Colonic mucosa (tissue), 4 donors: ENCODE results near the gene AGFG2. TPM values are rescaled to one million over a fixed set of nuclear protein-coding genes. Genes with fewer than 3 reads are reported as not detected.

Experiments used
- DNase-seq: peaks from one replicate; pipeline ENCODE4 v3.0.0-alpha.2; 2020
- H3K27ac ChIP-seq: fragments of 200-600 bp; one replicate; pipeline ENCODE4 v1.8.0; 2021
- H3K27me3 ChIP-seq: fragments of 200-600 bp; one replicate; pipeline ENCODE4 v1.8.0; 2021
- H3K36me3 ChIP-seq: fragments of 200-600 bp; one replicate; pipeline ENCODE4 v1.8.0; 2021
- H3K4me1 ChIP-seq: fragments of 200-600 bp; one replicate; pipeline ENCODE4 v1.8.0; 2021; ENCODE audit warnings: mild to moderate bottlenecking
- H3K4me3 ChIP-seq: fragments of 200-600 bp; one replicate; pipeline ENCODE4 v1.8.0; 2021
- H3K9ac ChIP-seq, 2 donors: one replicate each; pipeline ENCODE4 v1.7.0; 2013; ENCODE audit warnings: control low read depth in 2 of 2, low read depth in 2 of 2, low read length in 2 of 2
- H3K9me3 ChIP-seq: fragments of 200-600 bp; one replicate; pipeline ENCODE4 v1.8.0; 2021
- intact Hi-C: fragments of 100-400 bp; cut with DNase I; formaldehyde crosslinking; loops from one replicate; pipeline ENCODE4 v1.14.1; 2022
- total RNA-seq, 2 donors: library from RNA; stranded (reverse); fragmentation: NEBNext Ultra II Directional in 1 of 2; extraction: Animal tissue kit (Norgen Biotek cat#: 25700) in 1 of 2; gene quantifications; one replicate each; pipeline ENCODE4 v1.2.1, GENCODE V29; 2021
- TF ChIP-seq, protein P1 (sequence below): fragments of 200-600 bp; IDR thresholded peaks from one replicate; pipeline ENCODE4 v1.8.0; 2022; ENCODE audit warnings: antibody characterized with exemption, mild to moderate bottlenecking
- donor health status: healthy.
- donor health status: DM: no; HTN: no; CAD: no.
- donor health status: DM: no; HTN: no; CAD: no.

Gene AGFG2
- total RNA-seq, 2 donors from 2014 or later, result 81.3 to 97.4 TPM

DNA sequence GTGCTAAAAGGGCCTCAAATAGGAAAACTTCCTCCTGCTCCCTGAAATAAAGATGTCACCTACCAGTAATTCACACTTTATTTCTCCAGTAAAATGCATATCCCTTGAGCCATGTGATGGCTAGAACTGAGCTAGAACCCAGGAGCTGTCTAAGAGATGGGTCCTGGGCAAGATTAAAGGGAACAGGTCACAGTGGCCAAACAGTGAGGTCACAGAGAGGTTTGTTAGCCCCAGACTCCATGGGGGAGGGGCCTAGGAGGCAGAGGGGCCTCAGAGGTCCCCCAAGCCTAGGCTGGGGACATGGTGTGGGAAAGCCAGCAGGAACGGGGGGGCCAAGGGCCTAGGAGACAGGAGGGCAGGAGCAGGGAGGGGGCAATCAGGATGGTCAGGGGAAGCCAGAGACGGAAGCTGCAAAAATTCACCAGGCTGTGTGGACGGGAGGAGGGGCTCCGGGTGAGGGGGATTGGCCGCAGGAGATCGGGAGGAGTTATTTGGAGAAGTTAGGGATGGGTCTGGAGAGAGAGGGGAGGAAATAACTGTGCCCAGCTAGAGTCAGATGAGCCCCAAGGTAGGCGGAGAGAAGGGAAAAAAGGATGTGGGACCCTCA, 50.4 kb downstream of the AGFG2 start:
- Histone ChIP-seq H3K4me1 (peaks cover 5% of the 10 kb centered on the region), H3K9me3 (no peaks in the 10 kb centered on the region), H3K36me3 (no peaks in the 10 kb centered on the region), H3K4me3 (no peak overlapping the region), H3K27ac (no peak overlapping the region), H3K27me3 (no peaks in the 10 kb centered on the region), H3K9ac (no peak overlapping the region)
- DNase-seq, result no peak
- intact Hi-C loops, result no loop called here
- TF ChIP-seq, protein P1, sequence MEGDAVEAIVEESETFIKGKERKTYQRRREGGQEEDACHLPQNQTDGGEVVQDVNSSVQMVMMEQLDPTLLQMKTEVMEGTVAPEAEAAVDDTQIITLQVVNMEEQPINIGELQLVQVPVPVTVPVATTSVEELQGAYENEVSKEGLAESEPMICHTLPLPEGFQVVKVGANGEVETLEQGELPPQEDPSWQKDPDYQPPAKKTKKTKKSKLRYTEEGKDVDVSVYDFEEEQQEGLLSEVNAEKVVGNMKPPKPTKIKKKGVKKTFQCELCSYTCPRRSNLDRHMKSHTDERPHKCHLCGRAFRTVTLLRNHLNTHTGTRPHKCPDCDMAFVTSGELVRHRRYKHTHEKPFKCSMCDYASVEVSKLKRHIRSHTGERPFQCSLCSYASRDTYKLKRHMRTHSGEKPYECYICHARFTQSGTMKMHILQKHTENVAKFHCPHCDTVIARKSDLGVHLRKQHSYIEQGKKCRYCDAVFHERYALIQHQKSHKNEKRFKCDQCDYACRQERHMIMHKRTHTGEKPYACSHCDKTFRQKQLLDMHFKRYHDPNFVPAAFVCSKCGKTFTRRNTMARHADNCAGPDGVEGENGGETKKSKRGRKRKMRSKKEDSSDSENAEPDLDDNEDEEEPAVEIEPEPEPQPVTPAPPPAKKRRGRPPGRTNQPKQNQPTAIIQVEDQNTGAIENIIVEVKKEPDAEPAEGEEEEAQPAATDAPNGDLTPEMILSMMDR, result no peak

DNA sequence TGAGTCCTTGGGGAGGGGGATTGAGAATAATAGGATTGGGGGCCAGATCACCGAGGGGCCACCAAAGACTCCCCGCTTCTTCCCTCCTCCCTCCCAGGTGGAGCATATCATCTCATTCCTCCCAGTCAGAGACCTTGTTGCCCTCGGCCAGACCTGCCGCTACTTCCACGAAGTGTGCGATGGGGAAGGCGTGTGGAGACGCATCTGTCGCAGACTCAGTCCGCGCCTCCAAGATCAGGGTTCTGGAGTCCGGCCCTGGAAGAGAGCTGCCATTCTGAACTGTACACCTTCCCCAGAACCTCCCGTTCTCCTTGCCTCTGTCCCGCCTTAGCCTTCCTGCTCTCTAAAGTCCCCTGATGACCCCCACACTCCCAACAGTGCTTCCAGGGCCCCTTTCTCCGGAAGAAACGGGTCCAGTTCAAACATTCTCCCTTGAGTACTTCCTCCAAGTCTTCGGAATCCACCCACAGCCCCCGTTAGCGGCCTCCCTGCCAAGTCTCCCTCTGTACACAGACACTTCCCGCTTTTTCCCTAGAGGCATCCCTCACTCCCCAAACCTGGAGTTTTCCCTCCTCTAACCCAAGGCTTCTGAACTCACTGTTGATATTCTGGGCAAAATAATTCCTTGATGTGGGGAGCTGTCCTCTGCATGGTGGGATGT, 51.2 kb downstream of the AGFG2 start:
- H3K4me1 ChIP-seq, result no peaks in the 10 kb centered on the region
- intact Hi-C loops, result no loop called here
- peak overlapping the region in 1 of 2 donors; percentile 5 for H3K9ac ChIP-seq
- no peak overlapping the region for H3K4me3 ChIP-seq
- no peaks in the 10 kb centered on the region for H3K27me3 ChIP-seq
- DNase-seq, result no peak
- TF ChIP-seq, protein P1, result no peak
- no peak overlapping the region for H3K27ac ChIP-seq
- no peaks in the 10 kb centered on the region for H3K9me3 ChIP-seq
- no peaks in the 10 kb centered on the region for H3K36me3 ChIP-seq

DNA sequence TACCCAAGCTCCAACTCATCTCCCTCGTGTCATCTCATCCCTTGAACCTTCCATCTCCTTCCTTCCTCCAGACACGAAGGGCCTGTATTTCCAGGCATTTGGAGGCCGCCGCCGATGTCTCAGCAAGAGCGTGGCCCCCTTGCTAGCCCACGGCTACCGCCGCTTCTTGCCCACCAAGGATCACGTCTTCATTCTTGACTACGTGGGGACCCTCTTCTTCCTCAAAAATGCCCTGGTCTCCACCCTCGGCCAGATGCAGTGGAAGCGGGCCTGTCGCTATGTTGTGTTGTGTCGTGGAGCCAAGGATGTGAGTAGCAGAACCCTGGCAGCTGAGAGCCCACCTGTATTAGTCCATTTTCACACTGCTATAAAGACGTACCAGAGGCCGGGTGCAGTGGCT, 52.6 kb downstream of the AGFG2 start:
- H3K4me3 ChIP-seq, result no peak overlapping the region
- no peak overlapping the region for H3K27ac ChIP-seq
- no peaks in the 10 kb centered on the region for H3K9me3 ChIP-seq
- H3K27me3 ChIP-seq, result no peaks in the 10 kb centered on the region
- no peaks in the 10 kb centered on the region for H3K4me1 ChIP-seq
- no peak for DNase-seq
- no peaks in the 10 kb centered on the region for H3K36me3 ChIP-seq
- intact Hi-C loops, result no loop called here
- TF ChIP-seq, protein P1, result no peak
- H3K9ac ChIP-seq, result no peak overlapping the region

DNA sequence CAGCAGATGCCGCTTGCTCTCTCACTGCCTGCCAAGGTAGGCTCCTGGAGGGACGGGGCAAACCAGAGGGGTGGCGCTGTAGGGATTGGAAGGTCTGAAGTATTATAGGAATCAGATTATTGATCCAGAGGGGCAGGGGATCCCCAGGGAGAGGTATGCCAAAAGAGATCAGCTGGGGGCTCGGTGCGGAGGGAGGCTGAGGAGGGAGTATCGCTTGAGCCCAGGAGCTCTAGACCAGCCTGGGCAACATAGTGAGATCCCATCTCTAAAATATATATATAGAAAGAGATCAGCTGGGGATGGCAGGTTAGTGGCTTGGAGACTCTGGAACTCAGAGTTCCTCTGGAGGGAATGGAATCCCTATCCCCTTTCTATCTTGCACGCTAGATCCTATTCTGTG, 56.2 kb downstream of the AGFG2 start:
- no peak overlapping the region for H3K9ac ChIP-seq
- H3K36me3 ChIP-seq, result no peaks in the 10 kb centered on the region
- no peaks in the 10 kb centered on the region for H3K4me1 ChIP-seq
- no peaks in the 10 kb centered on the region for H3K9me3 ChIP-seq
- no peak overlapping the region for H3K4me3 ChIP-seq
- intact Hi-C loops, result no loop called here
- TF ChIP-seq, protein P1, result no peak
- H3K27me3 ChIP-seq, result no peaks in the 10 kb centered on the region
- DNase-seq, result no peak
- H3K27ac ChIP-seq, result no peak overlapping the region

DNA sequence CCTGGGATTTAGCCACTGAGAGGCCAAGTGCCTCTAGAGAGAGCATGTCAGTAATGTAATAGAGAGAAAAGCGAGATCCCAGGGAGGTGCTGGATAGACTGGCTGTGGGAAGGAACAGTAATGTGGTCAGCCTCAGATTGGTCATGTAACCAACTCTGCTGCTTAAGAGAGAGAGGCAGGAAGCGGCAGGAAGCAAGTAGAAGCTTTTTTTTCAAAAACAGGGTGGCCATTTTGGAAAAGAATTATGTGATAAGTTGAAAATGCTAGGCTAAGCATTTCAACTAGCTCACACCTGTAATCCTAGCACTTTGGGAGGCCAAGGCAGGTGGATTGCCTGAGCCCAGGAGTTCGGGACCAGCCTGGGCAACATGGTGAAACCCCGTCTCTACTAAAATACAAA, 59.4 kb downstream of the AGFG2 start:
- DNase-seq, result no peak
- H3K4me3 ChIP-seq, result no peak overlapping the region
- intact Hi-C loops, result no loop called here
- no peaks in the 10 kb centered on the region for H3K9me3 ChIP-seq
- TF ChIP-seq, protein P1, result no peak
- H3K4me1 ChIP-seq, result no peaks in the 10 kb centered on the region
- H3K27ac ChIP-seq, result no peak overlapping the region
- no peaks in the 10 kb centered on the region for H3K27me3 ChIP-seq
- H3K9ac ChIP-seq, result no peak overlapping the region
- H3K36me3 ChIP-seq, result no peaks in the 10 kb centered on the region
